Measurements from ENCODE around the gene MRAP.

Gene MRAP

GRCh38 chr21:32282992-32283391 lies 15.7 kb upstream of the MRAP start:
- Histone ChIP-seq H3K4me3 (ENCODE audit: low read depth, low read length) (no peak overlapping the region), H3K9me3 (ENCODE audit: control insufficient read depth, insufficient read depth, low read depth, low read length) (no peaks in the 10 kb centered on the region), H3K4me1 (ENCODE audit: control insufficient read depth, insufficient read depth, low read length) (peaks cover 6% of the 10 kb centered on the region; the same call in 1 of the 2 replicates), H3K36me3 (ENCODE audit: control insufficient read depth in 2 of 2, insufficient read depth in 1 of 2, low read length in 2 of 2) (peaks cover 0 to 3% of the 10 kb centered on the region in 2 experiments; a peak in 2 of 3 replicates), H3K27ac (ENCODE audit: extremely low read depth, low read depth, low read length) (no peak overlapping the region)
- ChIA-PET CTCF (no interaction called here), POLR2A (no interaction called here)
- no peak for TF ChIP-seq GLI4 (tag by site-specific recombination; IDR thresholded peaks at IDR 0.05)

- Histone ChIP-seq H3K4me3 (ENCODE audit: low read depth, low read length) (no peak overlapping the region), H3K27ac (ENCODE audit: extremely low read depth, low read depth, low read length) (no peak overlapping the region), H3K36me3 (ENCODE audit: control insufficient read depth in 2 of 2, insufficient read depth in 1 of 2, low read length in 2 of 2) (peaks cover 0 to 3% of the 10 kb centered on the region in 2 experiments; a peak in 2 of 3 replicates), H3K9me3 (ENCODE audit: control insufficient read depth, insufficient read depth, low read depth, low read length) (no peaks in the 10 kb centered on the region), H3K4me1 (ENCODE audit: control insufficient read depth, insufficient read depth, low read length) (no peaks in the 10 kb centered on the region)
- POLR2A ChIA-PET = no interaction called here
- CTCF ChIA-PET = interaction anchor here (0.6 kb wide), 1 partner anchor 826 kb away, joined by 3 read pairs; no protein-coding TSS in a partner anchor
- TF ChIP-seq IKZF3 (tag by site-specific recombination; IDR thresholded peaks at IDR 0.05) (no peak), ZNF132 (tag by site-specific recombination; IDR thresholded peaks at IDR 0.05; ENCODE audit: borderline replicate concordance) (no peak), ZNF133 (tag by site-specific recombination; IDR thresholded peaks at IDR 0.05) (peak; percentile 96)
Observed at GRCh38 chr21:32285476-32285875, 13.2 kb upstream of the MRAP start.

GRCh38 chr21:32297449-32297848 lies 1.2 kb upstream of the MRAP start:
- POLR2A ChIA-PET = no interaction called here
- CTCF ChIA-PET = no interaction called here
- Histone ChIP-seq H3K36me3 (ENCODE audit: control insufficient read depth in 2 of 2, insufficient read depth in 1 of 2, low read length in 2 of 2) (peaks cover 0 to 16% of the 10 kb centered on the region in 2 experiments; a peak in 1 of 3 replicates), H3K9me3 (ENCODE audit: control insufficient read depth, insufficient read depth, low read depth, low read length) (no peaks in the 10 kb centered on the region), H3K27ac (ENCODE audit: extremely low read depth, low read depth, low read length) (no peak overlapping the region), H3K4me1 (ENCODE audit: control insufficient read depth, insufficient read depth, low read length) (no peaks in the 10 kb centered on the region), H3K4me3 (ENCODE audit: low read depth, low read length) (no peak overlapping the region)
- TF ChIP-seq ZNF621 (tag by site-specific recombination; IDR thresholded peaks at IDR 0.05) (no peak), ZNF132 (tag by site-specific recombination; IDR thresholded peaks at IDR 0.05; ENCODE audit: borderline replicate concordance) (no peak), ZNF37A (tag by site-specific recombination; IDR thresholded peaks at IDR 0.05) (no peak), ZNF610 (tag by site-specific recombination; IDR thresholded peaks at IDR 0.05; ENCODE audit: borderline replicate concordance) (no peak), KLF8 (tag by site-specific recombination; IDR thresholded peaks at IDR 0.05) (no peak), ZNF785 (tag by site-specific recombination; IDR thresholded peaks at IDR 0.05) (no peak), ZNF48 (tag by site-specific recombination; IDR thresholded peaks at IDR 0.05) (no peak), PRDM4 (tag by site-specific recombination; IDR thresholded peaks at IDR 0.05) (no peak)
- TF ChIP-seq, protein P1, sequence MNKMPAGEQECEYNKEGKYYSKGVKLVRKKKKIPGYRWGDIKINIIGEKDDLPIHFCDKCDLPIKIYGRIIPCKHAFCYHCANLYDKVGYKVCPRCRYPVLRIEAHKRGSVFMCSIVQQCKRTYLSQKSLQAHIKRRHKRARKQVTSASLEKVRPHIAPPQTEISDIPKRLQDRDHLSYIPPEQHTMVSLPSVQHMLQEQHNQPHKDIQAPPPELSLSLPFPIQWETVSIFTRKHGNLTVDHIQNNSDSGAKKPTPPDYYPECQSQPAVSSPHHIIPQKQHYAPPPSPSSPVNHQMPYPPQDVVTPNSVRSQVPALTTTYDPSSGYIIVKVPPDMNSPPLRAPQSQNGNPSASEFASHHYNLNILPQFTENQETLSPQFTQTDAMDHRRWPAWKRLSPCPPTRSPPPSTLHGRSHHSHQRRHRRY (tag by site-specific recombination; IDR thresholded peaks at IDR 0.05) = no peak
- TF ChIP-seq, protein P2, sequence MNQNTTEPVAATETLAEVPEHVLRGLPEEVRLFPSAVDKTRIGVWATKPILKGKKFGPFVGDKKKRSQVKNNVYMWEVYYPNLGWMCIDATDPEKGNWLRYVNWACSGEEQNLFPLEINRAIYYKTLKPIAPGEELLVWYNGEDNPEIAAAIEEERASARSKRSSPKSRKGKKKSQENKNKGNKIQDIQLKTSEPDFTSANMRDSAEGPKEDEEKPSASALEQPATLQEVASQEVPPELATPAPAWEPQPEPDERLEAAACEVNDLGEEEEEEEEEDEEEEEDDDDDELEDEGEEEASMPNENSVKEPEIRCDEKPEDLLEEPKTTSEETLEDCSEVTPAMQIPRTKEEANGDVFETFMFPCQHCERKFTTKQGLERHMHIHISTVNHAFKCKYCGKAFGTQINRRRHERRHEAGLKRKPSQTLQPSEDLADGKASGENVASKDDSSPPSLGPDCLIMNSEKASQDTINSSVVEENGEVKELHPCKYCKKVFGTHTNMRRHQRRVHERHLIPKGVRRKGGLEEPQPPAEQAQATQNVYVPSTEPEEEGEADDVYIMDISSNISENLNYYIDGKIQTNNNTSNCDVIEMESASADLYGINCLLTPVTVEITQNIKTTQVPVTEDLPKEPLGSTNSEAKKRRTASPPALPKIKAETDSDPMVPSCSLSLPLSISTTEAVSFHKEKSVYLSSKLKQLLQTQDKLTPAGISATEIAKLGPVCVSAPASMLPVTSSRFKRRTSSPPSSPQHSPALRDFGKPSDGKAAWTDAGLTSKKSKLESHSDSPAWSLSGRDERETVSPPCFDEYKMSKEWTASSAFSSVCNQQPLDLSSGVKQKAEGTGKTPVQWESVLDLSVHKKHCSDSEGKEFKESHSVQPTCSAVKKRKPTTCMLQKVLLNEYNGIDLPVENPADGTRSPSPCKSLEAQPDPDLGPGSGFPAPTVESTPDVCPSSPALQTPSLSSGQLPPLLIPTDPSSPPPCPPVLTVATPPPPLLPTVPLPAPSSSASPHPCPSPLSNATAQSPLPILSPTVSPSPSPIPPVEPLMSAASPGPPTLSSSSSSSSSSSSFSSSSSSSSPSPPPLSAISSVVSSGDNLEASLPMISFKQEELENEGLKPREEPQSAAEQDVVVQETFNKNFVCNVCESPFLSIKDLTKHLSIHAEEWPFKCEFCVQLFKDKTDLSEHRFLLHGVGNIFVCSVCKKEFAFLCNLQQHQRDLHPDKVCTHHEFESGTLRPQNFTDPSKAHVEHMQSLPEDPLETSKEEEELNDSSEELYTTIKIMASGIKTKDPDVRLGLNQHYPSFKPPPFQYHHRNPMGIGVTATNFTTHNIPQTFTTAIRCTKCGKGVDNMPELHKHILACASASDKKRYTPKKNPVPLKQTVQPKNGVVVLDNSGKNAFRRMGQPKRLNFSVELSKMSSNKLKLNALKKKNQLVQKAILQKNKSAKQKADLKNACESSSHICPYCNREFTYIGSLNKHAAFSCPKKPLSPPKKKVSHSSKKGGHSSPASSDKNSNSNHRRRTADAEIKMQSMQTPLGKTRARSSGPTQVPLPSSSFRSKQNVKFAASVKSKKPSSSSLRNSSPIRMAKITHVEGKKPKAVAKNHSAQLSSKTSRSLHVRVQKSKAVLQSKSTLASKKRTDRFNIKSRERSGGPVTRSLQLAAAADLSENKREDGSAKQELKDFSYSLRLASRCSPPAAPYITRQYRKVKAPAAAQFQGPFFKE (tag by site-specific recombination; IDR thresholded peaks at IDR 0.05; ENCODE audit: borderline replicate concordance) = no peak
- TF ChIP-seq, protein P3, sequence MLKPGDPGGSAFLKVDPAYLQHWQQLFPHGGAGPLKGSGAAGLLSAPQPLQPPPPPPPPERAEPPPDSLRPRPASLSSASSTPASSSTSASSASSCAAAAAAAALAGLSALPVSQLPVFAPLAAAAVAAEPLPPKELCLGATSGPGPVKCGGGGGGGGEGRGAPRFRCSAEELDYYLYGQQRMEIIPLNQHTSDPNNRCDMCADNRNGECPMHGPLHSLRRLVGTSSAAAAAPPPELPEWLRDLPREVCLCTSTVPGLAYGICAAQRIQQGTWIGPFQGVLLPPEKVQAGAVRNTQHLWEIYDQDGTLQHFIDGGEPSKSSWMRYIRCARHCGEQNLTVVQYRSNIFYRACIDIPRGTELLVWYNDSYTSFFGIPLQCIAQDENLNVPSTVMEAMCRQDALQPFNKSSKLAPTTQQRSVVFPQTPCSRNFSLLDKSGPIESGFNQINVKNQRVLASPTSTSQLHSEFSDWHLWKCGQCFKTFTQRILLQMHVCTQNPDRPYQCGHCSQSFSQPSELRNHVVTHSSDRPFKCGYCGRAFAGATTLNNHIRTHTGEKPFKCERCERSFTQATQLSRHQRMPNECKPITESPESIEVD (tag by site-specific recombination; IDR thresholded peaks at IDR 0.05) = no peak

Measured in HEK293 (cell line).